Thymus (tissue), 11 donors: ENCODE results near the gene RIN1. TPM values are rescaled to one million over a fixed set of nuclear protein-coding genes. Genes with fewer than 3 reads are reported as not detected.

Source experiments
- DNase-seq, 9 donors: peaks; one replicate each; pipeline ENCODE4 v3.0.0-alpha.2; 2013; ENCODE audit warnings: low spot score in 9 of 9, low read depth in 6 of 9, missing footprints in 1 of 9
- H3K27ac ChIP-seq, 2 donors: one replicate each; pipeline ENCODE4 v1.5.1; 2013; ENCODE audit warnings: control low read depth in 1 of 2, low read depth in 1 of 2, low read length in 1 of 2, mild to moderate bottlenecking in 1 of 2, moderate library complexity in 1 of 2
- H3K27me3 ChIP-seq, 2 donors: one replicate each; pipeline ENCODE4 v1.5.1; 2013; ENCODE audit warnings: low read length in 1 of 2; ENCODE audit not compliant: control insufficient read depth in 2 of 2, insufficient read depth in 1 of 2
- H3K36me3 ChIP-seq, 2 donors: one replicate each; pipeline ENCODE4 v1.5.1; 2013; ENCODE audit warnings: low read length in 1 of 2, mild to moderate bottlenecking in 1 of 2, moderate library complexity in 1 of 2; ENCODE audit not compliant: control insufficient read depth in 2 of 2, insufficient read depth in 2 of 2
- H3K4me1 ChIP-seq, 2 donors: one replicate each; pipeline ENCODE4 v1.5.1; 2013; ENCODE audit warnings: low read length in 2 of 2; ENCODE audit not compliant: control insufficient read depth in 2 of 2, insufficient read depth in 2 of 2
- H3K4me3 ChIP-seq, 2 donors: one replicate each; pipeline ENCODE4 v1.5.1; 2013; ENCODE audit warnings: low read length in 2 of 2, control low read depth in 1 of 2, mild to moderate bottlenecking in 1 of 2
- H3K9me3 ChIP-seq, 2 donors: one replicate each; pipeline ENCODE4 v1.5.1; 2013; ENCODE audit warnings: low read length in 1 of 2, mild to moderate bottlenecking in 1 of 2; ENCODE audit not compliant: control insufficient read depth in 2 of 2, insufficient read depth in 1 of 2
- WGBS: extraction: QIAGEN DNeasy Blood & Tissue Kit; methylation state at CpG from one replicate; pipeline ENCODE4 v1.1.7; 2013; 5-methylcytosine and 5-hydroxymethylcytosine counted together
- polyA plus RNA-seq: library from polyadenylated mRNA; stranded (reverse); fragments of 200-250 nt; gene quantifications from one replicate; pipeline ENCODE4 v1.2.3, GENCODE V29; 2013
- total RNA-seq: library from RNA; stranded (reverse); fragments of 120-200 nt; gene quantifications from one replicate; pipeline ENCODE4 v1.2.4, GENCODE V29; 2013
- donor health status: healthy.

RIN1 gene
- total and polyA plus RNA-seq, 2 donors, result 1.1 to 5.8 TPM

DNA sequence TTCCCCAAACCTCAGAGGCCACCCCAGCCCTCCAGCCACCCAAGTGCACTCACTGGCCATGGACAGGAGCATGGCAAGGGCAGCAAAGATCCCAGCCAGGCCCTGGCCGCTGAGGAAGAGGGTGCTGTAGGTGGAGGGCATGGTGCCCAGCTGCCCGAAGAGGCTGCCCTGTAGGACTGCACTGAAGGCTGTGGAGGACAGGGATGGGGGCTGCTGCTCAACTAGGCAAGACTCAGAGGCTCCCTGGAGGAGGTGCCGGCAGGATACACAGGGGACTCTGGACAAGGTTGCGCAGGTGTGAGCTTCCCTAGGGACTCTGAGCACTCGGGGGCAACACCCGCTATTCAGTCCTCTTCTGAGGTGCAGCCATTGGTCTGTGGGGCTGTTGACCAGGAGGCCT lies 32.2 kb upstream of the RIN1 start:
- Histone ChIP-seq H3K9me3 (peaks cover 1 to 8% of the 10 kb centered on the region in 2 donors), H3K4me3 (no peak overlapping the region), H3K36me3 (peaks cover 2 to 7% of the 10 kb centered on the region in 2 donors), H3K4me1 (peaks cover 10 to 21% of the 10 kb centered on the region in 2 donors), H3K27ac (no peak overlapping the region), H3K27me3 (peaks cover 0 to 6% of the 10 kb centered on the region in 2 donors)
- WGBS, result 97% methylated on average over 6 of the region's 6 CpGs
- no peak for DNase-seq

DNA sequence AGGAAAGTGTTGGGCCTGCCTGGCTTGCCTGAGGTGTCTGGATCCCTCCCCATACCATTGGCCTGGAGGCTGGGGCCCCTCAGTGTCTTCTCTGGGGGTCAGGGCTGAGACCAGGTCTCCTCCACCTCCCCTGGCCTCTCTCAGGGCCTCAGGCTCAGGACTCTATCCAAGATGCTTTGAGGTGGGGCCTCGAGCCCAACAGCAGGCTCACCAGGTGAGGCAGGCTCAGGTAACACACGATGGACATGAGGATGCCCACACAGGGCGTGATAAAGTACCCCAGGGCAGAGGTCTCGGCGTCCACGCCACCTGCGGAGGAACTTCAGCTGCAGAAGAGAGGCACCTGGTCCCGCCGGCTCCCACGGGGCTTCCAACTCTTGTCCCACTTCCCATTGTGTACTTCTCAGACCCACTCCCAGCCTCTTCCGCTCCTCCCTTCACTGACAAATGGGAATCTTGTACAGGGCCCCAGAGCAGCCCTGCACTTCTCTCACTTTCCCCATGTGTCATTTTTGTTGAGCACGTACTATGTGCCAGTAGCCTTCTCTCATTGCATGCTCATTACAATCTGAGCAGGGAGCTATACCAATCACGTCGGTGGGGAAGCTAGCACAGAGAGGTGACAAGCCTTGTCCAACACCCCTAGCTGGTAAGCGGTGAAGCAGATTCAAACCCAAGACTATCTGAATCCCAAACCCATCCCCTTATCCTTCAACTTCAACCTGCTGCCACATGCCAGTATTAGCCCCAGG lies 31.5 kb upstream of the RIN1 start:
- H3K4me1 ChIP-seq, result peaks cover 10 to 14% of the 10 kb centered on the region in 2 donors
- 97% methylated on average over 15 of the region's 15 CpGs for WGBS
- DNase-seq, result no peak
- H3K36me3 ChIP-seq, result peaks cover 2 to 7% of the 10 kb centered on the region in 2 donors
- H3K27ac ChIP-seq, result no peak overlapping the region
- no peak overlapping the region for H3K4me3 ChIP-seq
- H3K9me3 ChIP-seq, result peaks cover 1 to 8% of the 10 kb centered on the region in 2 donors
- peaks cover 0 to 6% of the 10 kb centered on the region in 2 donors for H3K27me3 ChIP-seq

DNA sequence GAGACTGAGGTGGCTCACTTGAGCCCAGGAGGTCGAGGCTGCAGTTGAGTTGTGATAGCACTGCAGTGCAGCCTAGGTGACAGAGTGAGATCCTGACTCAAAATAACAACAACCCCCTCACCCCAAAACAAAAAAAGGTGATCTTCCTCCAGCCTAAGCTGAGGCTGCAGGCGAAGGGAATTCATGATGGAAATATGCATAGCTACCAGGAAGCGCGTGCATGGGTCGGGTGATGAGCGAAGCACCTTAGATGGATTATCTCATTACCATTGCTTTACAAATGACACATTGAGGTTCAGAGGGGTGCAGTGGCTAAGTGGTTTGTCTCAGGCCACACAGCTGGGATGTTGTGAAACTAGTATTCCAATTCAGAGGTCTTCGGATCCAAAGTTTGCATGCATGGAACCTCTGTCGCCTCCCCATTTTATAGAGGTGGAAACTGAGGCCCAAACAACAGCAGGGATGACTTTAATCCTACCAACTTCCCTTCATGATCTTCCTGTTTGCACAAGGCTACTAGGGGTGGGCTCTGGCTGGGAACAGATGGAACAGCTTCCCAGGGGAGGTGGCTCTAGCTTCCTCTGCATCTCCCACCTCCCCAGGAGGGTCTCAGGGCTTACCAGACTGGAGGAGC lies 30.7 kb upstream of the RIN1 start:
- WGBS, result 98% methylated on average over 8 of the region's 8 CpGs
- Histone ChIP-seq H3K36me3 (peaks cover 2 to 14% of the 10 kb centered on the region in 2 donors), H3K4me1 (peaks cover 6 to 7% of the 10 kb centered on the region in 2 donors), H3K4me3 (no peak overlapping the region), H3K9me3 (peaks cover 1 to 8% of the 10 kb centered on the region in 2 donors), H3K27ac (no peak overlapping the region), H3K27me3 (peaks cover 0 to 6% of the 10 kb centered on the region in 2 donors)
- no peak for DNase-seq

DNA sequence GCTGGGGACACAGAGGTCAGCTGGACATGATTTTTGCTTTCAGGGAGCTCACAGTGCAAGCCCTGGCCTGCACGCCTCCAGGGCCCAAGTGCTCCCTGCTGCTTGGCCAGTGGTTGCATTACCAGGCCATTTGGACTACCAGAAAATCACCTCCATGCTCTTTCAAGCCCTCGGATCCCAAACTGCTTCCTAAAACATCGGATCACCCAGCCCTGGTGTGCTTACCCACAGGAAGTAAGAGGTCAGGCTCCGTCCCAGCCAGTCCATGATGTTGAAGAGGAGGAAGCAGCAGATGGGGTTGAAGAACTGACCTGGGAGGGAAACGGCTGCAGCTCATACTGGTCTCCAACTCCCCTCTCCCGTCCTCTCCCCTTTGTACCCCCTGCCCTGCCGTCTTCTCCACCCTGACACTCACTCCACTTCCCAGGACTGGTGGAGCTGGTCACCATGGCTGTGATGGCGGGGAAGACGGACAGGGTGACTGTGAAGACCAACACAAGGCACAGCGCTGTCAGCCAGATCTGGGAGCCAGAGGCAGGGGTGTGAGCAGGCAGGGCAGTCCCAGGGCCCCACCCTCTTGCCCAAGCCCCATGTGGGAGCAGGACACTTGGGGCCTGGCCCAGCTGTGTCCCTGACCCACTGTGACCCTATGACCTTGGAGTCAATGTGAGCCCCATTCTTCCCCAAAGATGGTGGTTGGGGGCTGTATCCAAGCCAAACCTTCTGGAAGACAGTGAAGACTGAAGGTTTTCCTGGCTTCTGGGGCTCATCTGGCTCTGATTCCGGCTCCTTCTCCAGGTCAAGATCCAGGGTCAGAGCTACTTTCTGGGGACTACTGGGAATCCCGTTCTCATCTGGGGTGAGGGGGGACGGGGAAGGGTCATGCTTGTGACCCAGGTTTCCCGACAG lies 29.7 kb upstream of the RIN1 start:
- Histone ChIP-seq H3K27me3 (peaks cover 0 to under 1% of the 10 kb centered on the region in 2 donors), H3K27ac (no peak overlapping the region), H3K36me3 (peaks cover 3 to 19% of the 10 kb centered on the region in 2 donors), H3K4me3 (no peak overlapping the region), H3K4me1 (peaks cover 2 to 3% of the 10 kb centered on the region in 2 donors), H3K9me3 (peaks cover 0 to 4% of the 10 kb centered on the region in 2 donors)
- 96% methylated on average over 14 of the region's 14 CpGs for WGBS
- DNase-seq, result no peak

DNA sequence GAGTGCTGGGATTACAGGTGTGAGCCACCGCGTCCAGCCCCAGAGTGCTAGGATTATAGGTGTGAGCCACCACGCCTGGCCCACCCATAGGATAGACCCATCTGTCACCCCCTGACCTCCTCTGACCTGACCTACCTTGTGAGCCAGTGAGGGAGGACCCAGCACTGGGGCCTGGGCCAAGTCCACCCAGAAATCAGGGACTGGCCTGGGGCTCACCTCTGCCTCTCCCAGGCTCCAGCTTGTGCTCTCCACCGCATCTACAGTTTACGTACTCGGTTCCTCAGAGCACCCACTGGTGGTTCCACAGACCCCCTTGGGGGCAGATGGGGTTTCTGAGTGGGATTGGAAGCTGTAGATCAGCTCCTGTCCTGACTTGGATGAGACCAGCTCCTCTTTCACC lies 28.9 kb upstream of the RIN1 start:
- WGBS, result 97% methylated on average over 6 of the region's 6 CpGs
- peaks cover 3 to 22% of the 10 kb centered on the region in 2 donors for H3K36me3 ChIP-seq
- H3K4me1 ChIP-seq, result no peaks in the 10 kb centered on the region
- no peak overlapping the region for H3K27ac ChIP-seq
- H3K4me3 ChIP-seq, result no peak overlapping the region
- no peaks in the 10 kb centered on the region for H3K27me3 ChIP-seq
- DNase-seq, result no peak
- H3K9me3 ChIP-seq, result peaks cover 0 to 3% of the 10 kb centered on the region in 2 donors

DNA sequence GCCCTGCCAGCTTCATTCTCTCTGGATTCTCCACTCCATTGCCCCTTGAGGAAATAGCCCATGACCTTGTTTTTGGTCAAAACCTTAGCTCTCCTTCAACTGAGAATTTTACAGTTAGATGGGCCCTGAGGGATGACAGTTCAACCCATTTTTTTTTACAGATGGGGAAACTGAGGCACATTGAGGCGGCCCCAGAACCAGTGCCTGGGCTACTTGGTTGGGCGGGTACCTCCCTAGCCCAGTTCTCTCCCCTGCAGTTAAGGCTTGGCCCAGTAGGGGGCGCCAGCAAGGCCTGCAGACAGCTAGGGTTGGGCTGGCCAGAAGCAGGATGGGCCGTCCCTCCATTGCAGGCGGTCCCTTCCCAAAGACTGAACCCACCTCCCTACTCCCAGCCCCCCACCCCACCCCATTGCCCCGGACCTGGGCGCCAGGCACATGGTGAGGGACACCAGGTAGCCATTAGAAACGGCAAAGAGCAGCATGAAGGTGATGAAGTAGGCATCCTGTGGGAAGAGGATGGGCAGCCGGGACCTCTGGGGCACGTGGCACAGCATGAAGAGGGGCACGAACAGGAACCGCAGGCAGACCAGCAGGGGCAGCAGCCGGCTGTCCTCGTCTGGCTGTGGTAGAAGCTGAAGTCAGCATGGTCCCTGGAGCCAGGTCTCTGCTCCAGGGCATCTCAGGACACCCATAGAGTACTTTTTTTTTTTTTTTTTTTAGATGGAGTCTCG lies 27.7 kb upstream of the RIN1 start:
- WGBS, result 88% methylated on average over 15 of the region's 15 CpGs
- no peaks in the 10 kb centered on the region for H3K4me1 ChIP-seq
- no peaks in the 10 kb centered on the region for H3K27me3 ChIP-seq
- no peak overlapping the region for H3K27ac ChIP-seq
- H3K4me3 ChIP-seq, result no peak overlapping the region
- peak in 1 of 9 donors; percentile 42 for DNase-seq
- peaks cover 3 to 26% of the 10 kb centered on the region in 2 donors for H3K36me3 ChIP-seq
- H3K9me3 ChIP-seq, result peaks cover 0 to 3% of the 10 kb centered on the region in 2 donors

DNA sequence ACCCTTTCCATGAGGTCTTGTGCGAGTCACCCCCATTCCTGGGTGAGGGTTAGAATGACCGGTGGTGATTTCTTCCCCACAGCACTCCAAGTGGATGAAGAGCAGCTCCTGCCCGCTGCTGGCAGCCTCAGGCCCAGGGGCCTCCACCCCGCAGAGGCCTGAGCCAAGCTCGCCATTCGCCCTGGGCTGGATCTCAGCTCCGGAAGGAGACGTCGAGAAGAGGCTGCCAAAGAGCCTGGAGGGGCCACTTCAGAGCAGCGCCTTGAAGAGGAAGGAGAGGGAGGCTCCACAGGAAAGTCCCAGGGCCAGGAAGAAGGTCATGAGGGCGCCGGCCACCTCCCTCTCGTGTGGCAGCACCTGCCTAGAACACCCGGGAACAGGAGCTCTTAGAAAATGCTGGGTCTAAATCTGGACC lies 27.0 kb upstream of the RIN1 start:
- H3K36me3 ChIP-seq, result peaks cover 5 to 26% of the 10 kb centered on the region in 2 donors
- WGBS, result 96% methylated on average over 14 of the region's 14 CpGs
- DNase-seq, result no peak
- H3K9me3 ChIP-seq, result peaks cover 0 to 3% of the 10 kb centered on the region in 2 donors
- no peaks in the 10 kb centered on the region for H3K4me1 ChIP-seq
- no peak overlapping the region for H3K4me3 ChIP-seq
- H3K27me3 ChIP-seq, result no peaks in the 10 kb centered on the region
- no peak overlapping the region for H3K27ac ChIP-seq

DNA sequence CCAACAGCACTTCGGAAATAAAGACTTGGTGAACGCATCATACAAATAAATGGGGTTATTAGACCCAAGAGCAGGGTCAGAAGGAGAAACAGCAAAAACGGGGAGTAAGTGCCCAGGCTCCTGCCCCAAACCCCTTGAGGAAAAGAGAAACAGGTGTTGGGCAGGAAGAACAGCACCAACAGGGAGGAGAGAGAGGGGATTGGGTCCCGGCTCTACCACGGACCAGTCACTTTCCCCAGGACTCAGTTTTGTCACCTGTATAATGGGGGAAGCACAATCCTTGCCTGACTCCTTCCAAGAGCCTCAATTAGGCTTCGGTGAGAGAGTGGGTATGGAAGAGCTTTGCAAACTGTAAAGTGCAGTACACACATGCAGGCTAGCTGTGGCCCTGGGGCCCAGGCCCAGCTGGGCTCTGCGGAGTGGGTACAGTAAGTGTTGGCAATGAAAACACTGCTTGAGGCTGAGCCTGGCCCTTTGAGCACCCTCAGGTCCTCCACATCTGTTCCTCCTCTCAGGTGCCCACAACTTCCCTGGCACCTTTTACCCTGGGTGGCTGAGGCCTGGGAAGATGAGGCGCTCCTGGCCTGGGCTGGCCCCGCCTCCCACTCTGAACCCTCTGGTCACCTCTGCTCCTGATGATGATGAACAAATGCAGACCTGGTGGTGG lies 26.4 kb upstream of the RIN1 start:
- peaks cover 0 to 3% of the 10 kb centered on the region in 2 donors for H3K9me3 ChIP-seq
- DNase-seq, result no peak
- H3K36me3 ChIP-seq, result peaks cover 6 to 22% of the 10 kb centered on the region in 2 donors
- H3K4me1 ChIP-seq, result no peaks in the 10 kb centered on the region
- no peak overlapping the region for H3K4me3 ChIP-seq
- H3K27ac ChIP-seq, result no peak overlapping the region
- H3K27me3 ChIP-seq, result no peaks in the 10 kb centered on the region
- WGBS, result 91% methylated on average over 9 of the region's 9 CpGs
